Mesendoderm (in vitro differentiated cells): ENCODE results near the gene SYCP3. TPM values are rescaled to one million over a fixed set of nuclear protein-coding genes. Genes with fewer than 3 reads are reported as not detected.

Source experiments
- DNase-seq: peaks from one replicate; pipeline ENCODE4 v3.0.0; 2013
- H2AK5ac ChIP-seq: 2 replicates; pipeline ENCODE4 v1.6.1; 2013; ENCODE audit warnings: low read length, inconsistent platforms
- H2BK120ac ChIP-seq: 2 replicates; pipeline ENCODE4 v1.6.1; 2013; ENCODE audit warnings: low read depth, mild to moderate bottlenecking, low read length, moderate library complexity, mixed read lengths
- H2BK15ac ChIP-seq: replicated peaks from 2 replicates; pipeline ENCODE4 v1.6.1; 2013; ENCODE audit warnings: low read depth, mild to moderate bottlenecking, moderate library complexity
- H2BK5ac ChIP-seq: 2 replicates; pipeline ENCODE4 v1.6.1; 2013; ENCODE audit warnings: low read length, inconsistent platforms
- H3K18ac ChIP-seq: 2 replicates; pipeline ENCODE4 v1.6.1; 2013; ENCODE audit warnings: mild to moderate bottlenecking, low read length, mixed read lengths
- H3K23ac ChIP-seq: one replicate; pipeline ENCODE4 v1.6.1; 2013; ENCODE audit warnings: low read length
- H3K27ac ChIP-seq: 2 replicates; pipeline ENCODE4 v1.5.1; 2013; ENCODE audit warnings: low read depth, mild to moderate bottlenecking, inconsistent platforms, low read length, moderate library complexity
- H3K27me3 ChIP-seq: 2 replicates; pipeline ENCODE4 v1.6.1; 2013; ENCODE audit warnings: low read length, control low read depth, mild to moderate bottlenecking, inconsistent platforms; ENCODE audit not compliant: insufficient read depth, poor library complexity
- H3K36me3 ChIP-seq: 2 replicates; pipeline ENCODE4 v1.6.1; 2013; ENCODE audit warnings: low read length, inconsistent platforms; ENCODE audit not compliant: control insufficient read depth, insufficient read depth
- H3K4ac ChIP-seq: one replicate; pipeline ENCODE4 v1.6.1; 2013; ENCODE audit warnings: low read depth, mild to moderate bottlenecking, low read length, moderate library complexity
- H3K4me1 ChIP-seq: 2 replicates; pipeline ENCODE4 v1.6.1; 2013; ENCODE audit warnings: low read depth, low read length, inconsistent platforms; ENCODE audit not compliant: control insufficient read depth
- H3K4me2 ChIP-seq: 2 replicates; pipeline ENCODE4 v1.6.1; 2013; ENCODE audit warnings: low read length
- H3K4me3 ChIP-seq: 2 replicates; pipeline ENCODE4 v1.5.1; 2013; ENCODE audit warnings: mild to moderate bottlenecking, low read length
- H3K56ac ChIP-seq: one replicate; pipeline ENCODE4 v1.6.1; 2013; ENCODE audit warnings: low read length
- H3K79me1 ChIP-seq: 2 replicates; pipeline ENCODE4 v1.6.1; 2013; ENCODE audit warnings: low read length, inconsistent platforms
- H3K79me2 ChIP-seq: 2 replicates; pipeline ENCODE4 v1.6.1; 2013; ENCODE audit warnings: mild to moderate bottlenecking, low read length; ENCODE audit not compliant: control insufficient read depth, insufficient read depth
- H3K9ac ChIP-seq: 2 replicates; pipeline ENCODE4 v1.6.1; 2013; ENCODE audit warnings: low read length, inconsistent platforms
- H4K5ac ChIP-seq: one replicate; pipeline ENCODE4 v1.6.1; 2013; ENCODE audit warnings: low read length
- H4K8ac ChIP-seq: one replicate; pipeline ENCODE4 v1.6.1; 2013; ENCODE audit warnings: low read depth, mild to moderate bottlenecking, control low read depth, low read length, moderate library complexity
- WGBS: extraction: QIAGEN DNeasy Blood & Tissue Kit; methylation state at CpG from one replicate; pipeline ENCODE4 v1.1.7; 2013; ENCODE audit warnings: low lambda C conversion rate, missing lambda C conversion rate; ENCODE audit not compliant: insufficient coverage; ENCODE audit errors: extremely low coverage; 5-methylcytosine and 5-hydroxymethylcytosine counted together
- polyA plus RNA-seq, 2 experiments: library from polyadenylated mRNA; stranded (reverse); fragments of 200-250 nt; gene quantifications; one replicate each; pipeline ENCODE4 v1.2.3, GENCODE V29; 2013

SYCP3 gene
- polyA plus RNA-seq (2013, experiment 1 of 2), result 0.08 TPM
- 0.06 TPM for polyA plus RNA-seq (2013, experiment 2 of 2)

DNA sequence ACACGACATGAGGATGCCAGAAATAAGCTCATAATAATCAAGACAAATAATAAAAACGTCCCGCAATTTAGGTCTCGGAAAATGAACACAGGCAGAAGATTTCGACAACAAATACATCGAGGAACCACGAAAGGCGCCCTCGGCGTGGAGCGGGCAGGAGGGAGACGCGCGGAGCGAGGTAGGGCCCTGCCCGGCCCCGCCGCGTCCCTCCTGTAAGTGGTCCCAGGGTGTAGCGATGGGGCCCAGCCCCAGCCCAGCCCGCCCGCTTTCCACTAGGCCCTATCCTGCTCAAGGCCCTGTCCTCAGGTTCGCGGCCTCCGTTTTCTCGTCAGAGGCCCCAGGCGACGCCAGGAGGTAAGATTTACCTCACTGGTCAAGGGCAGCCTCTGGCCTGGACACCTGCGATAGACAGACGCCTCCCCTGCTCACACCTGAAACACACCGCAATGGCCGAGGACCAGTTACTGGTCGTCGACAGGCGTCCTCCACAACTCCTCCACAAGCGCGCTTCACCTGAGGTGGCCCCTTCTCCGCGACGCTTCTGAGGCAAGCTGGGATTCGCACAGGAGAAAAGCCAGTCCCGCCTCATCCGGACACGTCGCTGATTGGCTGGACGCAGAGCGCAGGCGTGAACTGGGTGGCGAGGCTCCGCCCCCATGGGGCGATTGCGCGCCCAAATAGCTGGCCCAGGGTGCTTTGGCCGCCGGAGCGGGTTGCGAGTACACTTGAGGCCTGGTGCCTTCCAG, at the start of gene SYCP3:
Gene SYCP3 (minus strand): TSS at position 543 of the 746 bp plus-strand sequence. CDS start 1,527 bp downstream, outside the sequence.
- H3K4me2 ChIP-seq, result no peak within 1 kb of the TSS
- H2BK15ac ChIP-seq, result no peak within 1 kb of the TSS
- no peak within 1 kb of the TSS for H4K5ac ChIP-seq
- H3K4me3 ChIP-seq, result no peak within 1 kb of the TSS
- no peak for DNase-seq
- H3K79me1 ChIP-seq, result no peaks in the 10 kb centered on the region
- H3K27ac ChIP-seq, result no peak within 1 kb of the TSS
- H2AK5ac ChIP-seq, result no peak within 1 kb of the TSS
- H2BK120ac ChIP-seq, result no peak within 1 kb of the TSS
- no peak within 1 kb of the TSS for H3K4ac ChIP-seq
- no CpG with 5 or more reads among the region's 57 CpGs for WGBS
- no peaks in the 10 kb centered on the region for H3K4me1 ChIP-seq
- no peak within 1 kb of the TSS for H3K18ac ChIP-seq
- no peak within 1 kb of the TSS for H4K8ac ChIP-seq
- H2BK5ac ChIP-seq, result no peak within 1 kb of the TSS
- no peak within 1 kb of the TSS for H3K56ac ChIP-seq
- no peaks in the 10 kb centered on the region for H3K79me2 ChIP-seq
- no peaks in the 10 kb centered on the region for H3K27me3 ChIP-seq
- H3K9ac ChIP-seq, result no peak within 1 kb of the TSS
- H3K23ac ChIP-seq, result no peak within 1 kb of the TSS
- no peaks in the 10 kb centered on the region for H3K36me3 ChIP-seq

DNA sequence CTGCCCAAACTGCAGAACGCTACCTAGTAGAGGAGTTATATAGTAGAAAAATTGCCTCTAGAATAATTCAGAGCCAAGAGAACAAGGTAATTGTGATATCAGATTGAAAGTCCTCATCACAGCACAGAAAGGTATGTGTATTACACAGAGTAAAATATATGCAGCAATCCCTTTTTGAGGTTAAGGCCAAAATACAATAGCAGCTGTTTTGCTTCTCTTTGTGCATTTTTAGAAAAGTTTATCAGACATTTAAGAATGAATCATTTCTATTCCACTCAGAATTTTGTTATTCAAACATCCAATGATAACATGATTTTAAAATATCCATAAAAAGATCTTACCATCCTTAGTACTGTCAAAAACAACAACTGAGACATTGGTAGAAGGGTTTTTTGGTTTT, 46.4 kb upstream of the SYCP3 start:
- Histone ChIP-seq H3K4me3 (no peak overlapping the region), H4K8ac (no peak overlapping the region), H3K56ac (no peak overlapping the region), H2BK120ac (no peak overlapping the region), H3K23ac (no peak overlapping the region), H3K27ac (no peak overlapping the region), H3K27me3 (no peaks in the 10 kb centered on the region), H2BK5ac (no peak overlapping the region), H3K4me1 (no peaks in the 10 kb centered on the region), H2AK5ac (no peak overlapping the region), H2BK15ac (no peak overlapping the region), H3K36me3 (no peaks in the 10 kb centered on the region), H3K4me2 (no peak overlapping the region), H4K5ac (no peak overlapping the region), H3K18ac (no peak overlapping the region), H3K4ac (no peak overlapping the region), H3K79me2 (no peaks in the 10 kb centered on the region), H3K9ac (no peak overlapping the region), H3K79me1 (no peaks in the 10 kb centered on the region)
- DNase-seq, result no peak
- no CpG with 5 or more reads among the region's 1 CpG for WGBS

DNA sequence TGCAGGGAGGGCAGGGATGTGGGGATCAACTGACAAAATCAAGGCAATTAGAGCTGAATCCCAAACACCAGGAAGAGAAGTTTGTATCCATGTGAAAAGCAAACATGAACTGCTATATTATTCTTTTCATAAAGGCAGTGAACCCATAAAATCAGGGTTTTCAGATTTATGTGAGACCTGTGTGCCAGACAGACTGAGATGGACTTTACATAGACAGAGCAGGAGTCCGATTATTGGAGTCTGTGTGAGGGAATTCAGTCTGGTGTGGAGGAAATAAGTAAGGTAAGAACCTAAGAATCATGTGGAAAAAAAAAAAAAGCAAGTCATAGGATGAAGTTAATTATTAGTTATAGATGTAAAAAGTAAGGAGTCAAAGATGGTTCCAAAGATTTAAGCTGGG, 45.1 kb upstream of the SYCP3 start:
- no peak for DNase-seq
- Histone ChIP-seq H3K18ac (no peak overlapping the region), H3K4me2 (no peak overlapping the region), H3K4ac (no peak overlapping the region), H4K5ac (no peak overlapping the region), H2BK5ac (no peak overlapping the region), H3K4me1 (no peaks in the 10 kb centered on the region), H2BK15ac (no peak overlapping the region), H3K23ac (no peak overlapping the region), H3K27ac (no peak overlapping the region), H3K79me2 (no peaks in the 10 kb centered on the region), H2BK120ac (no peak overlapping the region), H3K56ac (no peak overlapping the region), H3K9ac (no peak overlapping the region), H4K8ac (no peak overlapping the region), H3K27me3 (no peaks in the 10 kb centered on the region), H3K4me3 (no peak overlapping the region), H3K36me3 (no peaks in the 10 kb centered on the region), H2AK5ac (no peak overlapping the region), H3K79me1 (no peaks in the 10 kb centered on the region)
- no CpG with 5 or more reads among the region's 1 CpG for WGBS

DNA sequence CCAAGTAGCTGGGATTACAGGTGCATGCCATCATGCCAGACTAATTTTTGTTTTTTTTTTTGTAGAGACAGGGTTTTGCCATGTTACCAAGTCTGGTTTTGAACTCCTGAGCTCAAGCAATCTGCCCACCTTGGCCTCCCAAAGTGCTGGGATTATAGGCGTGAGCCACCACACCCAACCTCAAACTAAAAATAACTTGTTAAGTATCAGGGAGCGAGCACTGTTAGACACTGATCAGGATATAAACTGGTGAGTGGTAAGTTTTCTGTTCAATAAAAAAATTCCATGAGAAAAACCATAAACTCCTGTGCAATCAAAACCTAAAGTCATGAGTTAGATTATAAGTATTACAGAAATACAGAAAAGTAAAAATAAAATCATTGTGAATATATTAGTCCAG, 44.6 kb upstream of the SYCP3 start:
- DNase-seq, result no peak
- H3K4me2 ChIP-seq, result no peak overlapping the region
- no peak overlapping the region for H3K18ac ChIP-seq
- no peaks in the 10 kb centered on the region for H3K27me3 ChIP-seq
- H3K56ac ChIP-seq, result no peak overlapping the region
- no peaks in the 10 kb centered on the region for H3K79me2 ChIP-seq
- WGBS, result no CpG with 5 or more reads among the region's 2 CpGs
- no peaks in the 10 kb centered on the region for H3K79me1 ChIP-seq
- H2BK5ac ChIP-seq, result no peak overlapping the region
- no peak overlapping the region for H4K5ac ChIP-seq
- H3K4me1 ChIP-seq, result no peaks in the 10 kb centered on the region
- H3K27ac ChIP-seq, result no peak overlapping the region
- H4K8ac ChIP-seq, result no peak overlapping the region
- no peaks in the 10 kb centered on the region for H3K36me3 ChIP-seq
- no peak overlapping the region for H3K4ac ChIP-seq
- no peak overlapping the region for H3K4me3 ChIP-seq
- no peak overlapping the region for H2BK15ac ChIP-seq
- no peak overlapping the region for H2BK120ac ChIP-seq
- no peak overlapping the region for H3K23ac ChIP-seq
- H3K9ac ChIP-seq, result no peak overlapping the region
- no peak overlapping the region for H2AK5ac ChIP-seq

DNA sequence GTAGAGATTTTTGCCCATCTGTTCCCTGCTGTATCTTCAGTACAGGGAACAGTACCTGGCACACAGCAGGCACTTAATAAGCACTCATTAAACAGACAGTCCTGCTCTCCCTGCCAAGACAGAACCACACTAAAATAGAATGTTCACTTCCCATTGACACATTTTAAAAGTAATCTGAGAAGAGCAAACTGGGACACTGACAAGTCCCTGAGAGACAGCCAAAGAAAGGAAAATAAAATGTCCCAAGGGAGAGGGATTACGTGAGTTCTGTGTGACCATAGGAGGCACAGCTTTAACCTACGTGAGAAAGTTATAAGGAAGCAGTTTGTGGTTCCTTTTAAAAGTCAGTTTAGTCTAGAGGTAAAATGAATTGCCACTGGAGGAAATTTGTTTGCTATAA, 43.9 kb upstream of the SYCP3 start:
- Histone ChIP-seq H3K23ac (no peak overlapping the region), H3K4me3 (no peak overlapping the region), H3K79me2 (no peaks in the 10 kb centered on the region), H3K56ac (no peak overlapping the region), H2AK5ac (no peak overlapping the region), H4K5ac (no peak overlapping the region), H3K27me3 (no peaks in the 10 kb centered on the region), H3K4me2 (no peak overlapping the region), H3K4ac (no peak overlapping the region), H2BK15ac (no peak overlapping the region), H2BK120ac (no peak overlapping the region), H4K8ac (no peak overlapping the region), H3K36me3 (no peaks in the 10 kb centered on the region), H3K9ac (no peak overlapping the region), H3K27ac (no peak overlapping the region), H3K79me1 (no peaks in the 10 kb centered on the region), H2BK5ac (no peak overlapping the region), H3K18ac (no peak overlapping the region), H3K4me1 (no peaks in the 10 kb centered on the region)
- no CpG with 5 or more reads among the region's 2 CpGs for WGBS
- DNase-seq, result no peak

DNA sequence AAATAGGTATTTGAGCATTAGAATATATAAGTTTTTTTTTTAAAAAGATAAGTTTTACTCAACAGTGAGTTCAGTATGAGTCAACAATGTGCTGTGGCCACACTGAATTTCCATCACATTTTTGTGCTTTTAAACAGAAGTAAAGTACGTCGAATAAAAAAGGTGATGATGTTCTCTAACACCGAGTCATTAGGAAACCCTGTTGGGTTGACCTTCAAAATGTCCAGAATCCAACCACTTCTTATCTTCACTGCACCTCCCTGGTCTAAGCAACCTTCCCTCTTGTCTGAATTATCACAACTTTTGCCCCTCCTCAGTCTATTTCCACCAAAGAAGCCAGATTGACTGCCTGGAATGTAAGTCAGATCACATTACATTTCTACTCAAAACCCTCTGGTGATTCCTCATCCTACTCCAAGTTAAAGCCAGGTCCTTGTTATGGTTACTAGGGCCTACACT, 43.0 kb upstream of the SYCP3 start:
- no peak overlapping the region for H4K5ac ChIP-seq
- H2AK5ac ChIP-seq, result no peak overlapping the region
- H3K23ac ChIP-seq, result no peak overlapping the region
- no peak overlapping the region for H3K4ac ChIP-seq
- DNase-seq, result no peak
- H2BK5ac ChIP-seq, result no peak overlapping the region
- H3K18ac ChIP-seq, result no peak overlapping the region
- H2BK120ac ChIP-seq, result no peak overlapping the region
- H3K9ac ChIP-seq, result no peak overlapping the region
- H2BK15ac ChIP-seq, result no peak overlapping the region
- H3K4me2 ChIP-seq, result no peak overlapping the region
- H3K79me2 ChIP-seq, result no peaks in the 10 kb centered on the region
- no peaks in the 10 kb centered on the region for H3K36me3 ChIP-seq
- H3K27me3 ChIP-seq, result no peaks in the 10 kb centered on the region
- H3K4me3 ChIP-seq, result no peak overlapping the region
- no peaks in the 10 kb centered on the region for H3K4me1 ChIP-seq
- no CpG with 5 or more reads among the region's 3 CpGs for WGBS
- no peak overlapping the region for H3K27ac ChIP-seq
- no peaks in the 10 kb centered on the region for H3K79me1 ChIP-seq
- no peak overlapping the region for H3K56ac ChIP-seq
- no peak overlapping the region for H4K8ac ChIP-seq
